Measurements from ENCODE around the gene CRCP. TPM values are rescaled to one million over a fixed set of nuclear protein-coding genes. Genes with fewer than 3 reads are reported as not detected.

The CRCP gene
- total and polyA plus RNA-seq, 2 experiments from 2014 or later = 36.1 to 43.4 TPM

DNA sequence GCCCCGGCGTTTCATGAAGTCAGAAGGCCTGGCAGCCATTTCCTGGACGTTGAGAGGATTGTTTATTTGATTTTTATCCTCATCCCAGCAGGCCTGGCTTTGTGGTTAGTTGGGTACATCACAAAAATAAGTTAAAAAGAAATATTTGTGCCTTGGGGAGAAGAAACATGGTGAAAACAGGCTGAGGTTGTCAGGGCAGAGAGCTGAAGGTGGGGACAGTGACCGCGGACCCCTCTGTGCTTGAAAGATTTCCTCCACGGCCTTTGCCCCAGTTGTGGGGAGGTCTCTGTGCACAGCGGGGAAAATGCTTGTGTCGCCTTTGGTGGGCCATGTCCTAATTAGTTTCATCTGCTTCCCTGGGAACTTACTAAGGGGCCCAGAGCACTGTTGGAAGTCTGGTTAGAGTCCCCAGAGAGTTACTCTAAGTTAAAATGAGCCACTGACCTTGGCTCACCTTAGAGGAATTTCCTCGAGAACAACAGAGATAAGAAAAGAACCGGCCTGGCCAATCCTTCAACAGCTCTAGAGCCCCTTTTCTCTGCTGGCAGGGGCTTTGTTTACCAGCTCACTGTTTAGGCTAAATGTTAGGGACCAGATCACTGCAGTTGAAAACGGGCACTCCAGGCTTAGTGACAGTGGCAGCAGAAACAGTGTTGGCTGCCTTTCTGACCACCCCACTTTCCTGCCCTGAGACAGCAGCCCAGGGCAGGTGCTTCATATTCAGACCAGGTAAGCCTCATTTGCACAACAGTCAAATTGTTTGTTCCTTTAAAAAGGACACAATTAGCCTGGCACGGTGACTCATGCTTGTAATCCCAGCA, 37.9 kb downstream of the CRCP start (continued):
- no peak for TF ChIP-seq ZNF462 (CRISPR knock-in tag; IDR thresholded peaks at IDR 0.05)
- TF ChIP-seq POLR2AphosphoS5 (IDR thresholded peaks at IDR 0.05; ENCODE audit: low read depth) = no peak
- TF ChIP-seq, protein P1, sequence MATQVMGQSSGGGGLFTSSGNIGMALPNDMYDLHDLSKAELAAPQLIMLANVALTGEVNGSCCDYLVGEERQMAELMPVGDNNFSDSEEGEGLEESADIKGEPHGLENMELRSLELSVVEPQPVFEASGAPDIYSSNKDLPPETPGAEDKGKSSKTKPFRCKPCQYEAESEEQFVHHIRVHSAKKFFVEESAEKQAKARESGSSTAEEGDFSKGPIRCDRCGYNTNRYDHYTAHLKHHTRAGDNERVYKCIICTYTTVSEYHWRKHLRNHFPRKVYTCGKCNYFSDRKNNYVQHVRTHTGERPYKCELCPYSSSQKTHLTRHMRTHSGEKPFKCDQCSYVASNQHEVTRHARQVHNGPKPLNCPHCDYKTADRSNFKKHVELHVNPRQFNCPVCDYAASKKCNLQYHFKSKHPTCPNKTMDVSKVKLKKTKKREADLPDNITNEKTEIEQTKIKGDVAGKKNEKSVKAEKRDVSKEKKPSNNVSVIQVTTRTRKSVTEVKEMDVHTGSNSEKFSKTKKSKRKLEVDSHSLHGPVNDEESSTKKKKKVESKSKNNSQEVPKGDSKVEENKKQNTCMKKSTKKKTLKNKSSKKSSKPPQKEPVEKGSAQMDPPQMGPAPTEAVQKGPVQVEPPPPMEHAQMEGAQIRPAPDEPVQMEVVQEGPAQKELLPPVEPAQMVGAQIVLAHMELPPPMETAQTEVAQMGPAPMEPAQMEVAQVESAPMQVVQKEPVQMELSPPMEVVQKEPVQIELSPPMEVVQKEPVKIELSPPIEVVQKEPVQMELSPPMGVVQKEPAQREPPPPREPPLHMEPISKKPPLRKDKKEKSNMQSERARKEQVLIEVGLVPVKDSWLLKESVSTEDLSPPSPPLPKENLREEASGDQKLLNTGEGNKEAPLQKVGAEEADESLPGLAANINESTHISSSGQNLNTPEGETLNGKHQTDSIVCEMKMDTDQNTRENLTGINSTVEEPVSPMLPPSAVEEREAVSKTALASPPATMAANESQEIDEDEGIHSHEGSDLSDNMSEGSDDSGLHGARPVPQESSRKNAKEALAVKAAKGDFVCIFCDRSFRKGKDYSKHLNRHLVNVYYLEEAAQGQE (IDR thresholded peaks at IDR 0.05; ENCODE audit: unreplicated experiment) = no peak
- no peak for TF ChIP-seq ETS1 (IDR thresholded peaks at IDR 0.05)
